Lower leg skin (tissue), 3 donors: Measurements from ENCODE around the gene NBPF20.
"Not testable (repeated sequence)": the region's sequence is repeated elsewhere in the genome, so short reads cannot be mapped to it uniquely, and the experiment has no call there.

Experiments used
- CTCF ChIP-seq, 3 donors: fragments of 450-650 bp; IDR thresholded peaks; one replicate each; pipeline ENCODE4 v1.5.1; 2016; ENCODE audit warnings: antibody characterized with exemption in 3 of 3, mild to moderate bottlenecking in 3 of 3, moderate library complexity in 2 of 3
- POLR2A ChIP-seq, 2 donors: fragments of 450-650 bp; IDR thresholded peaks; one replicate each; pipeline ENCODE4 v1.6.1; 2016 to 2017; ENCODE audit warnings: antibody characterized with exemption in 2 of 2, mild to moderate bottlenecking in 1 of 2, moderate library complexity in 1 of 2

DNA sequence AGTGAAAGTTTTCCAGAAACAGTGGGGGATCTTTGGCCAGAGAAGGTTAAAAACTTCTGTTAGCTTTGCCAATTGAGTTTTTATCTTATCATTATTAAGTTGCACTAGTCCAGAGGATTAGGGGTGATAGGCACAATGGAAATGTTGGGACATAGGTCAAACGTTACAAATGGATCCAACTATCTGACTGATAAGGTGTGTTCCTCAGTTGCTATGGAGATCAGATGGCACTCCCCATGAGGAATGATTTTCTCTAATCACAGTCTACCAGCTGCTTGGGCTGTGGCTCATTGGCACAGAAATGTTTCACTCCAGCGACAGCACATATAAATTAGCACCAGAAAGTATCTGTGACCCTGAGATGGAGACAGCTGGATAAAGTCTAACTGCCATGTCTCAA is 47.3 kb upstream of the NBPF20 start:
- not testable (repeated sequence) for TF ChIP-seq CTCF, POLR2A (IDR thresholded peaks at IDR 0.05)
